GM12878 (cell line): ENCODE data around the gene FBLN5. TPM values are rescaled to one million over a fixed set of nuclear protein-coding genes. Genes with fewer than 3 reads are reported as not detected.

Experiments used
- ATAC-seq: fragments of 200-7000 bp; cut with Tn5 transposase; 3 replicates; pipeline ENCODE4 v1.9.1; 2020; ENCODE audit warnings: mild to moderate bottlenecking, moderate library complexity
- BruUV-seq: library from RNA; stranded (reverse); fragments of 400-500 nt; replicated peaks from 2 replicates; lab custom pipeline; 2021; lab: Mats Ljungman, UMichigan
- CTCF ChIA-PET: fragments of 300-600 bp; sonication (Branson Sonifier 250); formaldehyde crosslinking; extraction: SDS; loops from one replicate; lab custom pipeline; 2021; ENCODE audit warnings: inconsistent platforms; lab: Yijun Ruan, JAX
- POLR2A ChIA-PET: fragments of 350-600 bp; formaldehyde crosslinking; extraction: SDS; loops from one replicate; lab custom pipeline; 2021; ENCODE audit warnings: inconsistent platforms; lab: Charles Lee
- RAD21 ChIA-PET: fragments of 300-600 bp; sonication (Branson Sonifier 250); formaldehyde crosslinking; loops from one replicate; lab custom pipeline; 2023; ENCODE audit warnings: antibody characterized with exemption; ENCODE audit not compliant: unreplicated experiment; lab: Charles Lee
- SMC1A ChIA-PET: fragments of 300-600 bp; sonication (Branson Sonifier 250); formaldehyde crosslinking; loops from one replicate; lab custom pipeline; 2023; ENCODE audit not compliant: unreplicated experiment, uncharacterized antibody; lab: Charles Lee
- DNase-seq: peaks from one replicate; pipeline ENCODE4 v3.0.0-alpha.2; 2011; ENCODE audit warnings: low read depth, low spot score
- FAIRE-seq: peaks from 3 replicates; lab custom pipeline; 2011; peaks lifted over from hg19 to GRCh38; lab: Jason Lieb, UNC
- H2AFZ ChIP-seq: 2 replicates; pipeline ENCODE4 v1.6.0; 2011; ENCODE audit warnings: low read depth, low read length, control low read depth; ENCODE audit not compliant: control insufficient read depth
- H3K27ac ChIP-seq: 2 replicates; pipeline ENCODE4 v1.5.1; 2011; ENCODE audit warnings: control low read depth; ENCODE audit not compliant: control insufficient read depth, insufficient read depth
- H3K27me3 ChIP-seq, 2 experiments: replicated peaks in 1 of 2; 2 replicates each; pipeline versions ENCODE4 v1.6.0 to v1.6.1; 2011; ENCODE audit warnings: low read length in 1 of 2; ENCODE audit not compliant: control insufficient read depth in 2 of 2, insufficient read depth in 2 of 2
- H3K36me3 ChIP-seq, 2 experiments: 2 replicates each; pipeline ENCODE4 v1.5.1; 2011; ENCODE audit warnings: low read length in 1 of 2; ENCODE audit not compliant: control insufficient read depth in 2 of 2, insufficient read depth in 2 of 2
- H3K4me1 ChIP-seq: 2 replicates; pipeline ENCODE4 v1.6.1; 2011; ENCODE audit warnings: mild to moderate bottlenecking, low read length, moderate library complexity, mixed read lengths; ENCODE audit not compliant: control insufficient read depth, insufficient read depth
- H3K4me2 ChIP-seq: 2 replicates; pipeline ENCODE4 v1.6.0; 2011; ENCODE audit warnings: control low read depth; ENCODE audit not compliant: control insufficient read depth, insufficient read depth
- H3K4me3 ChIP-seq: fragments of 200-600 bp; sonication (generic); 2 replicates; pipeline ENCODE4 v1.5.1; 2016
- H3K79me2 ChIP-seq: 2 replicates; pipeline ENCODE4 v1.6.0; 2011; ENCODE audit warnings: low read length; ENCODE audit not compliant: control insufficient read depth, insufficient read depth
- H3K9ac ChIP-seq: 2 replicates; pipeline ENCODE4 v1.8.0; 2011; ENCODE audit warnings: low read length, control low read depth, mixed read lengths; ENCODE audit not compliant: control insufficient read depth, insufficient read depth
- H3K9me3 ChIP-seq: replicated peaks from 3 replicates; pipeline ENCODE4 v1.5.1; 2011; ENCODE audit warnings: mild to moderate bottlenecking, low read length; ENCODE audit not compliant: control insufficient read depth, insufficient read depth
- H4K20me1 ChIP-seq: 2 replicates; pipeline ENCODE4 v1.6.0; 2011; ENCODE audit not compliant: control insufficient read depth, insufficient read depth
- CBFB ChIP-seq: IDR thresholded peaks from 2 replicates; pipeline ENCODE4 v1.6.1; 2016; ENCODE audit warnings: antibody characterized with exemption, low read depth
- DPF2 ChIP-seq: fragments of 450-650 bp; IDR thresholded peaks from 2 replicates; pipeline ENCODE4 v1.6.1; 2017; ENCODE audit warnings: mild to moderate bottlenecking
- FOS ChIP-seq: IDR thresholded peaks from 3 replicates; pipeline ENCODE4 v1.6.1; 2011; ENCODE audit warnings: borderline replicate concordance; ENCODE audit not compliant: insufficient read length; ENCODE audit errors: extremely low read depth
- HDAC6 ChIP-seq: fragments of 200-600 bp; sonication (generic); IDR thresholded peaks from one replicate; pipeline ENCODE4 v1.8.0; 2017; ENCODE audit warnings: antibody characterized with exemption; ENCODE audit not compliant: unreplicated experiment
- IKZF1 ChIP-seq: fragments of 450-650 bp; conservative IDR thresholded peaks from 2 replicates; pipeline ENCODE4 v1.6.1; 2017; ENCODE audit warnings: antibody characterized with exemption, mild to moderate bottlenecking
- JUND ChIP-seq: IDR thresholded peaks from 2 replicates; pipeline ENCODE4 v1.6.1; 2012; ENCODE audit warnings: low read depth, mild to moderate bottlenecking, low read length, improper control_type of control experiment, moderate library complexity
- LARP7 ChIP-seq: fragments of 450-650 bp; IDR thresholded peaks from 2 replicates; pipeline ENCODE4 v1.6.1; 2017; ENCODE audit warnings: mild to moderate bottlenecking
- MYB ChIP-seq: fragments of 150-350 bp; IDR thresholded peaks from 2 replicates; pipeline ENCODE4 v1.6.1; 2014; ENCODE audit warnings: mild to moderate bottlenecking, low read depth, low read length, borderline replicate concordance
- POLR2A ChIP-seq: IDR thresholded peaks from 2 replicates; pipeline ENCODE4 v1.6.1; 2011; ENCODE audit warnings: low read depth, mild to moderate bottlenecking, low read length
- POU2F2 ChIP-seq: IDR thresholded peaks from 3 replicates; pipeline ENCODE4 v1.6.1; 2011; ENCODE audit warnings: low read depth, mild to moderate bottlenecking, low read length, borderline replicate concordance
- RB1 ChIP-seq: fragments of 450-650 bp; formaldehyde crosslinking; IDR thresholded peaks from 2 replicates; pipeline ENCODE4 v1.6.1; 2017; ENCODE audit warnings: mild to moderate bottlenecking, borderline replicate concordance
- RUNX3 ChIP-seq: IDR thresholded peaks from 2 replicates; pipeline ENCODE4 v1.6.1; 2012; ENCODE audit warnings: low read length, inconsistent platforms
- SUPT20H ChIP-seq: IDR thresholded peaks from 2 replicates; pipeline ENCODE4 v1.6.1; 2011; ENCODE audit warnings: low read depth, mild to moderate bottlenecking, low read length, moderate library complexity, borderline replicate concordance; ENCODE audit not compliant: control insufficient read depth
- ZNF384 ChIP-seq: IDR thresholded peaks from 2 replicates; pipeline ENCODE4 v1.6.1; 2012; ENCODE audit warnings: low read depth, mild to moderate bottlenecking, low read length, improper control_type of control experiment, borderline replicate concordance
- ZSCAN29 ChIP-seq: fragments of 450-650 bp; IDR thresholded peaks from 2 replicates; pipeline ENCODE4 v1.6.1; 2017; ENCODE audit warnings: mild to moderate bottlenecking, moderate library complexity
- WGBS: methylation state at CpG from one replicate; pipeline ENCODE4 v1.1.6; 2016; ENCODE audit warnings: low lambda C conversion rate; ENCODE audit not compliant: insufficient replicate concordance, insufficient coverage; ENCODE audit errors: missing lambda C conversion rate; 5-methylcytosine and 5-hydroxymethylcytosine counted together
- in situ Hi-C: fragments of 300-500 bp; cut with MboI; formaldehyde crosslinking; loops from 9 replicates; pipeline ENCODE4 v1.14.3; 2018; ENCODE audit warnings: mixed read lengths
- intact Hi-C: fragments of 100-400 bp; cut with micrococcal nuclease; formaldehyde crosslinking; loops from one replicate; pipeline ENCODE4 v1.14.2; 2022; ENCODE audit not compliant: unreplicated experiment
- polyA plus RNA-seq, 11 experiments: library from polyadenylated mRNA; depleted of rRNA in 4 of 11; unstranded in 6 of 11; stranded (reverse) in 5 of 11; fragments of >200 nt; fragmentation: Nextera tagmentation in 4 of 11; fragmentation: Illumina TruSeq in 1 of 11; extraction: Ambion mirVana in 4 of 11; extraction: Trizol in 1 of 11; gene quantifications; 1 replicate in 1 of 11; 2 replicates in 10 of 11; pipeline versions ENCODE4 v1.2.1 to v1.2.3, GENCODE V29; 2011 to 2016; ENCODE audit warnings: inconsistent platforms in 2 of 11, missing spikeins in 2 of 11, low read depth in 1 of 11
- total RNA-seq, 4 experiments: library from RNA; depleted of rRNA in 3 of 4; stranded (reverse); fragments of >200 nt in 3 of 4; fragmentation: Illumina TruSeq in 1 of 4; extraction: Trizol in 1 of 4; gene quantifications; 2 replicates each; pipeline versions ENCODE4 v1.2.1 to v1.2.3, GENCODE V29; 2013 to 2021

FBLN5 gene
- total and polyA plus RNA-seq, 10 of the 15 experiments (the other 5 are each of a cell fraction or from before 2014, with no cell fraction given) = 0.03 to 0.64 (median 0.24) TPM

DNA sequence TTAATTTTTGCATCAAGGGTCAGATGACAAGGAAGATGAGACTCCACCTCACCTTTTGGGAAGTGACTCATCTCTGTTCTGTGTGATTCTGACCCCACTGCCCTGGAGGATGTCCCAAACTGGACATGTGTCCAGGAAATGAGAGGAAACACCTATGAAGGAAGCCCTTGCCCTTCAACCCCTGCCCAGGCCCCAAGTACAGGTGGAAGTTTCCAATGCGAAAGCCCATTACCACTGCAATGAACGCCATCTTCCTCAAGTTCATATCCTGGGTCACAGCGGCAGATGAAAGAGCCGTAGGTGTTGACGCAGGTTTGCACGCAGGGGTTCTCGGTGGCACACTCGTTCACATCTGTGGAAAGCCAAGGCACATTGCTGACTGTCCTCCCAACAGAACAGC lies 60.5 kb downstream of the FBLN5 start (continued):
- TF ChIP-seq SUPT20H (no peak), RUNX3 (no peak), FOS (no peak), ZSCAN29 (no peak), IKZF1 (no peak)

DNA sequence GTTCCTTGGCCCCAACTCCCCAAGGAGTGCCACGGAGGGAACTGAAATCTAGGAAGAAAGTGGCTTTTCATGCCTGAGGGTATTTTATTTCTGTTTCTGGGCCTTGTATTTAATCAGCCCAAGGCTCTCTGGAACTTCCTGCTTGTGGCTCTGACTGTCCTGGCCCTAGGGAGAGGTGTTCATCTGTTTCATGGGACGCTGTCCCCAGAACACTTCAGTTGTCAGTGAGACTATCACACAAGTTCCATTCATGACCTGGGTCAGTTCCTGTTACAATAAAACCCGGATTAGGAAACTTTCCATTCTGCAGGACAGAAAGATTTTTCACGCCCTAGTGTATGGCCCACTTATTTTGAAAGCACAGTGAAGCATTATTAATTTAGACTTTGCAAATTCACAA lies 61.7 kb downstream of the FBLN5 start:
- no peak overlapping the region for H3K27ac ChIP-seq
- CTCF ChIA-PET = no interaction called here
- DNase-seq = no peak
- H3K4me1 ChIP-seq = no peaks in the 10 kb centered on the region
- SMC1A ChIA-PET = no interaction called here
- WGBS = 19% methylated on average over 4 of the region's 4 CpGs
- H3K4me2 ChIP-seq = no peak overlapping the region
- no peaks in the 10 kb centered on the region for H3K9me3 ChIP-seq
- RAD21 ChIA-PET = no interaction called here
- in situ Hi-C loops = no loop called here
- BruUV-seq = no TSS peak
- no peak overlapping the region for H3K9ac ChIP-seq
- ATAC-seq = no peak
- no peaks in the 10 kb centered on the region for H3K36me3 ChIP-seq
- no peaks in the 10 kb centered on the region for H3K79me2 ChIP-seq
- POLR2A ChIA-PET = no interaction called here
- no peaks in the 10 kb centered on the region for H3K27me3 ChIP-seq
- no peaks in the 10 kb centered on the region for H4K20me1 ChIP-seq
- no peak for FAIRE-seq
- no peak overlapping the region for H2AFZ ChIP-seq
- no peak overlapping the region for H3K4me3 ChIP-seq
- intact Hi-C loops = no loop called here
- TF ChIP-seq CBFB (no peak), MYB (no peak), JUND (no peak), POLR2A (no peak), RB1 (no peak), POU2F2 (no peak), HDAC6 (no peak), LARP7 (no peak), SUPT20H (no peak), ZNF384 (no peak), DPF2 (no peak)
